HG02885 (cell line): ENCODE results near the gene ACER1.

Source experiments
- ATAC-seq: cut with Tn5 transposase; IDR thresholded peaks from one replicate; pipeline ENCODE4 v1.9.1; 2021; ENCODE audit warnings: mild to moderate bottlenecking; ENCODE audit not compliant: unreplicated experiment, poor library complexity

The ACER1 gene

GRCh38 chr19:6270076-6270745, 63.2 kb downstream of the ACER1 start:
- ATAC-seq = no peak

- ATAC-seq = no peak
Observed at GRCh38 chr19:6269101-6269886, 64.1 kb downstream of the ACER1 start.

- ATAC-seq = no peak
Observed at GRCh38 chr19:6268382-6268771, 65.0 kb downstream of the ACER1 start.

- no peak for ATAC-seq
Observed at GRCh38 chr19:6267552-6268381, 65.6 kb downstream of the ACER1 start.

GRCh38 chr19:6264803-6265202, 68.6 kb downstream of the ACER1 start:
- no peak for ATAC-seq

GRCh38 chr19:6263735-6264444, 69.5 kb downstream of the ACER1 start:
- no peak for ATAC-seq

- no peak for ATAC-seq
Observed at GRCh38 chr19:6263306-6263705, 70.1 kb downstream of the ACER1 start.

- ATAC-seq = no peak
Observed at GRCh38 chr19:6262519-6262918, 70.9 kb downstream of the ACER1 start.

GRCh38 chr19:6261883-6262282, 71.5 kb downstream of the ACER1 start:
- no peak for ATAC-seq

- no peak for ATAC-seq
Observed at GRCh38 chr19:6260912-6261650, 72.3 kb downstream of the ACER1 start.

- ATAC-seq = no peak
Observed at GRCh38 chr19:6260376-6260775, 73.0 kb downstream of the ACER1 start.

- no peak for ATAC-seq
Observed at GRCh38 chr19:6259312-6259861, 74.0 kb downstream of the ACER1 start.

- no peak for ATAC-seq
Observed at GRCh38 chr19:6258812-6259311, 74.5 kb downstream of the ACER1 start.
